ENCODE measurements around the gene SYMPK.
A peak's percentile ranks its signal among the peaks of the same experiment; 100 is the strongest.

Gene SYMPK

GRCh38 chr19:45798995-45799517 lies 63.9 kb downstream of the SYMPK start (continued):
- TF ChIP-seq ZNF747 (tag by site-specific recombination; IDR thresholded peaks at IDR 0.05) (no peak), ZNF214 (tag by site-specific recombination; IDR thresholded peaks at IDR 0.05; ENCODE audit: borderline replicate concordance) (no peak), ZNF335 (tag by site-specific recombination; conservative IDR thresholded peaks at IDR 0.05) (peak; percentile 75), ZNF513 (tag by site-specific recombination; IDR thresholded peaks at IDR 0.05) (no peak), ZNF433 (tag by site-specific recombination; IDR thresholded peaks at IDR 0.05; ENCODE audit: low read depth) (no peak), ZBTB48 (tag by site-specific recombination; IDR thresholded peaks at IDR 0.05) (no peak), ZNF2 (tag by site-specific recombination; IDR thresholded peaks at IDR 0.05) (peak; percentile 80; the same call in 1 of the 2 replicates), ZNF266 (tag by site-specific recombination; IDR thresholded peaks at IDR 0.05; ENCODE audit: low read depth) (no peak), ZNF324 (tag by site-specific recombination; IDR thresholded peaks at IDR 0.05) (no peak), ZFP3 (tag by site-specific recombination; IDR thresholded peaks at IDR 0.05; ENCODE audit: low read depth) (no peak), IKZF3 (tag by site-specific recombination; IDR thresholded peaks at IDR 0.05) (0 out of 2 replicates have a peak, but pooled peaks have one; percentile 26), SETDB1 (IDR thresholded peaks at IDR 0.05; ENCODE audit: insufficient read length, low read length) (no peak), ZNF10 (tag by site-specific recombination; IDR thresholded peaks at IDR 0.05) (no peak), FEZF1 (tag by site-specific recombination; IDR thresholded peaks at IDR 0.05) (no peak), BCL11A (tag by site-specific recombination; IDR thresholded peaks at IDR 0.05; ENCODE audit: low read depth) (no peak), ZNF248 (tag by site-specific recombination; IDR thresholded peaks at IDR 0.05) (no peak), ZNF571 (tag by site-specific recombination; IDR thresholded peaks at IDR 0.05) (no peak), ZNF830 (tag by site-specific recombination; IDR thresholded peaks at IDR 0.05; ENCODE audit: low read depth) (no peak), GLI4 (tag by site-specific recombination; IDR thresholded peaks at IDR 0.05) (no peak), ZNF221 (tag by site-specific recombination; IDR thresholded peaks at IDR 0.05; ENCODE audit: borderline replicate concordance) (no peak), ZNF26 (tag by site-specific recombination; IDR thresholded peaks at IDR 0.05) (no peak), YY2 (tag by site-specific recombination; IDR thresholded peaks at IDR 0.05) (no peak), TSHZ1 (tag by site-specific recombination; IDR thresholded peaks at IDR 0.05; ENCODE audit: borderline replicate concordance) (no peak), ZNF707 (tag by site-specific recombination; IDR thresholded peaks at IDR 0.05) (no peak), ZNF16 (tag by site-specific recombination; IDR thresholded peaks at IDR 0.05; ENCODE audit: low read depth) (no peak), TRIM28 (IDR thresholded peaks at IDR 0.05; ENCODE audit: borderline replicate concordance, low read length) (no peak), ZNF24 (tag by site-specific recombination; IDR thresholded peaks at IDR 0.05) (no peak), ZNF621 (tag by site-specific recombination; IDR thresholded peaks at IDR 0.05) (no peak), ZBTB1 (tag by site-specific recombination; IDR thresholded peaks at IDR 0.05) (no peak), ZNF302 (tag by site-specific recombination; IDR thresholded peaks at IDR 0.05; ENCODE audit: low read depth) (no peak), MYNN (tag by site-specific recombination; IDR thresholded peaks at IDR 0.05; ENCODE audit: borderline replicate concordance) (no peak)
- TF ChIP-seq, protein P1, sequence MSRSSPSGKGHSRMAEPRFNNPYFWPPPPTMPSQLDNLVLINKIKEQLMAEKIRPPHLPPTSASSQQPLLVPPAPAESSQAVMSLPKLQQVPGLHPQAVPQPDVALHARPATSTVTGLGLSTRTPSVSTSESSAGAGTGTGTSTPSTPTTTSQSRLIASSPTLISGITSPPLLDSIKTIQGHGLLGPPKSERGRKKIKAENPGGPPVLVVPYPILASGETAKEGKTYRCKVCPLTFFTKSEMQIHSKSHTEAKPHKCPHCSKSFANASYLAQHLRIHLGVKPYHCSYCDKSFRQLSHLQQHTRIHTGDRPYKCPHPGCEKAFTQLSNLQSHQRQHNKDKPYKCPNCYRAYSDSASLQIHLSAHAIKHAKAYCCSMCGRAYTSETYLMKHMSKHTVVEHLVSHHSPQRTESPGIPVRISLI (tag by site-specific recombination; IDR thresholded peaks at IDR 0.05) = no peak
- TF ChIP-seq, protein P2, sequence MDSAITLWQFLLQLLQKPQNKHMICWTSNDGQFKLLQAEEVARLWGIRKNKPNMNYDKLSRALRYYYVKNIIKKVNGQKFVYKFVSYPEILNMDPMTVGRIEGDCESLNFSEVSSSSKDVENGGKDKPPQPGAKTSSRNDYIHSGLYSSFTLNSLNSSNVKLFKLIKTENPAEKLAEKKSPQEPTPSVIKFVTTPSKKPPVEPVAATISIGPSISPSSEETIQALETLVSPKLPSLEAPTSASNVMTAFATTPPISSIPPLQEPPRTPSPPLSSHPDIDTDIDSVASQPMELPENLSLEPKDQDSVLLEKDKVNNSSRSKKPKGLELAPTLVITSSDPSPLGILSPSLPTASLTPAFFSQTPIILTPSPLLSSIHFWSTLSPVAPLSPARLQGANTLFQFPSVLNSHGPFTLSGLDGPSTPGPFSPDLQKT (IDR thresholded peaks at IDR 0.05; ENCODE audit: borderline replicate concordance, low read depth, low read length) = no peak

Measured in HEK293 (cell line).